Inferior parietal cortex (tissue), 1 donor: ENCODE results near the gene NEMF.
A peak's percentile ranks its signal among the peaks of the same experiment; 100 is the strongest.
"Not testable (repeated sequence)": the region's sequence is repeated elsewhere in the genome, so short reads cannot be mapped to it uniquely, and the experiment has no call there.

ENCODE experiments used
- DNase-seq: peaks from one replicate; pipeline ENCODE4 v3.0.0-alpha.2; 2016; ENCODE audit errors: extremely low spot score

Gene NEMF

DNA sequence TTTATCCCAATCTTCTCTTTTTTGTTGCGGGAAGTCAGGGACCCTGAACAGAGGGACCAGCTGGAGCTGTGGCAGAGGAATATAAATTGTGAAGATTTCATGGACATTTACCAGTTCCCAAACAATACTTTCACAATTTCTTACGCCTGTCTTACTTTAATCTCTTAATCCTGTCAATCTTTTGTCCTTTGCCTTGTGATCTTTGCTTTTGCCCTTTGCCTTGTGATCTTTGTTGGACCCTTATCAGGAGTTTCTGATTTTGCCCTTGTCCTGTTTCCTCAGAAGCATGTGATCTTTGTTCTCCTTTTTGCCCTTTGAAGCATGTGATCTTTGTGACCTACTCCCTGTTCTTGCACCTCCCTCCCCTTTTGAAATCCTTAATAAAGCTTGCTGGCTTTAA is 36.5 kb downstream of the NEMF start:
- DNase-seq, result not testable (repeated sequence)

DNA sequence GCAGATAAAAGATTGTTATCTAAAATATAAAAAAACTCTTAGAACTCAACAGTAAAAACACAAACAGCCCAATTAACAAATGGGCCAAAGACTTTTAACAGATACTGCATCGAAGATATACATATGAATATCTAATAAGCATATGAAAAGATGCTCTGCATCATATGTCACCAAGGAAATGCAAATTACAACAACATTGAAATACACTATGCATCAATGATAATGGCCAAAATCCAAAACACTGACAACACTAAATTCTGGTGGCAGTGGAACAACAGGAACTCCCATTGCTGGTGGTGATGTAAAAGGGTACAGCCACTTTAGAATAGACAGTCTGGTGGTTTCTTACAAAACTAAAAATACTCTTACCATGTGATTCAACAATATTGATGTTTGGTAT is 43.8 kb downstream of the NEMF start:
- DNase-seq, result no peak

DNA sequence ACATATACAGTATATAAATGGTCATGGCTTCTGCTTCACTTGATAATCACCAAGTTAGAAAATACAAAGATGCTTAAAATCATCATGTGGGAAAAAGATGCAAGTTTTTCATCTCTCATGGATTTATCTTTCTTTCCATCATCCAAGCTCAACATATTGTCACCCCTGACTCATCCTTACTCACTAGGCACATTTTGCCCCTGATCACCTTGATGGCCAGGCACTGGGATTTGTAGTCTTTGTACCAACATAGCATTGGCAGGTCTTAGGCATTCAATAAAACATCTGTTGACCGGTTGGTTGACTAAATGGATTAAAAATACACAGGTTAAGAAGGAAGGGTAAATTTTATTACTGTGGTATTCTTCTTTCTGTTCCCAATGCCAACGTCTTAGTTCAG is 56.6 kb downstream of the NEMF start:
- no peak for DNase-seq

DNA sequence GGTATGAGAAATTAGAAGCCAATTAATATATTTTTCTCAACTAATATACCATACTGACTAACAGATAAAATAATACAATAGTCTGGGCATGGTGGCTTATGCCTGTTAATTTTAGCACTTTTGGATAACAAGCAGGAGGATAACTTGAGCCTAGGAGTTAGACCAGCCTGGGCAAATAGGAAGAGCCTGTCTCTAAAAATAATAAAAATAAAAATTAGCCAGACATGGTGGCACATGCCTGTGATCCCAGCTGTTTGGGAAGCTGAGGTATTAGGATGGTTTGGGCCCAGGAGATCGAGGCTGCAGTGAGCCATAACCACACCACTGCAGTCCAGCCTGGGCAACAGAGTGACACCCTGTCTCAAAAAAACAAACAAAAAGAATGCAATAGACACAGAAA is 60.0 kb downstream of the NEMF start:
- DNase-seq, result no peak

DNA sequence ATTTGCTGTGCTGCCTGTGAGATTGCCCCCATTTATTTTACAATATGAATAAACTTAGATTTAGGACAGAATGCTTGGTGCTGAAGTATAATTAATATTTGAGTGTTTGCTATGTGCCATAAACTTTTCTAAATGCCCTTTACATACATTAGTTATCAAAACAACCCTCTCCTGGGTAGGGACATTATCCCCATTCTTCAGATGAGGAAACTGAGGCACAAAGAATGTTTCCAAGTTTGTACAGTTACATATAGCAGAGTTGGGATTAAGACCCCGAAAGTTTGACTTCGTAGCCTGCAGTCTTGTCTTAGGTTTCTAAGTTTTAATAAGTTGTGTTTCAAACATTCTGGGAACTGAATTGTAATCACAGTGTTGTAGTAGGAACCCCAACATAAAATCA is 66.3 kb downstream of the NEMF start:
- DNase-seq, result no peak

DNA sequence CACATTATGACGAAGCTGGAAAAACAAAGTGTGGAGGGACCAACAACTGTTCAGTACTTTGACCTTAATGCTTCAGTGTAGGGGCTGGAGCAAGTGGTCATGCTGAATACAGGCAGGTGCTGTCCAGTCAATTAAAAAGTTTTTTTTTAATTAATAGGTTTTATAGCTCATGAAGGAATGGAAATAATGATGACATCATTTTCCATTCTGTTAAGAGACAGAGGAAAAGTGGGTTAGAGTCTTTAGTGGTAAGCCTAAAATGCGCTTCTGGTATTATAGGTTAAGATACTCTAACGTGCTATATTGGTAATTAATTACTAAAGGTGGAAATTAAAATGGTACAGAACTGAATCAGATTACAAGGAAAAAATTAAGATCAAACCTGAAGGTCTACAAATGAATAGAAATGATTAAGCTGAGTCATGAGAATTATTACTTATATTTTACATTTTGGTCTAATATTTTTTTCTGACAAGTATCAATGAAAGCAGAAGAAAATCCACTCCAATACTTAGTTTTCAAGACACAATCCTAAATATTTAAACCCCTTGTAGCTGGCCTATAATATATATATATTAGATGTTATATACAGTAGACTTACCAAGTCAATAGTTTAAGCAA is 69.1 kb downstream of the NEMF start:
- no peak for DNase-seq

DNA sequence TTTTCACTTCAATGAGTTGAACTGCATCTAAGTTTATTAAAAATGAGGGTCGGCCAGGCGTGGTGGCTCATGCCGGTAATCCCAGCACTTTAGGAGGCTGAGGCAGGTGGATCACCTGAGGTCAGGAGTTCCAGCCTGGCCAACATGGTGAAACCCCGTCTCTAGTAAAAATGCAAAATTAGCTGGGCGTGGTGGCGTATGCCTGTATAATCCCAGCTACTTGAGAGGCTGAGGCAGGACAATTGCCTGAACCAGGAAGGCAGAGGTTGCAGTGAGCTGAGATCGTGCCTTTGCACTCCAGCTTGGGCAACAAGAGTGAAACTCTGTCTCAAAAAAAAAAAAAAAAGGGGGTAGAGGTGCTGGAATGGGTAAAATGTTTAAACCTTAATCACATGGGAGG is 71.5 kb downstream of the NEMF start:
- not testable (repeated sequence) for DNase-seq

- DNase-seq, result no peak
Measured at GRCh38 chr14:49778421-49778820, 74.2 kb downstream of the NEMF start.

- no peak for DNase-seq
Measured at GRCh38 chr14:49774106-49774505, 78.5 kb downstream of the NEMF start.

DNA sequence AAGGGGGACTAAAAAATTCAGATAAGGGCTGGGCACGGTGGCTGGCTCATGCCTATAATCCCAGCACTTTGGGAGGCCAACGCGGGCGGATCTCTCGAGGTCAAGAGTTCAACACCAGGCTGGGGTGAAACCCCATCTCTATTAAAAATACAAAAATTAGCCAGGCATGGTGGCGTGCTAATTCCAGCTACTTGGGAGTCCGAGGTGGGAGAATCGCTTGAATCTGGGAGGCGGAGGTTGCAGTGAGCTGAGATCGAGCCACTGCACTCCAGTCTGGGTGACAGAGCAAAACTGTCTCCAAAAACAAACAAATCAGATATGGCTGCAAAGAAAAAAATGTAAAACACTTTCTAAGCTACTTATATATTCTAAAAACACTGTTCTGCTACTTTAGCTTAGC is 80.9 kb downstream of the NEMF start:
- not testable (repeated sequence) for DNase-seq

- no peak for DNase-seq
Measured at GRCh38 chr14:49770212-49770817, 82.3 kb downstream of the NEMF start.

DNA sequence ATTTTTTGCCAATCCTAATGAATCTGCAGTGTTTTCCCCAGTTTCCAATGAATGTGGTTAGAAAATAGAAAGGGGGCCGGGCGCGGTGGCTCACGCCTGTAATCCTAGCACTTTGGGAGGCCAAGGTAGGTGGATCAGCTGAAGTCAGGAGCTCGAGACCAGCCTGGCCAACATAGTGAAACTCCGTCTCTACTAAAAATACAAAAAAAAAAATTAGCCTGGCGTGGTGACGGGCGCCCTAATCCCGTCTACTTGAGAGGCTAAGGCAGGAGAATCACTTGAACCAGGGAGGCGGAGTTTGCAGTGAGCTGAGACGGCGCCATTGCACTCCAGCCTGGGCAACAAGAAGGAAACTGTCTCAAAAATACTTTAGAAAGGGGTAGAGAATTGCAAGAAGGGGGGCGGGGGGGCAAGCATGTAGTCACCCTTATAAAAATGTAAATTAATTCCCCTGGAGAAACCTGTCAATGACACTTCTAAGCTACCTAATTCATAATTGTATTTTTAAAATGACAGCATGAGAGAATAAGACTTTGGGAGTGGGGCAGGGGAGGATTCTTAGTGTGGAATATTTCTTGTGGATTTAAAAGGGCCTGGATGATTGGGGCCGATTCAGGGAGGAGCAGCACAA is 82.9 kb downstream of the NEMF start:
- DNase-seq, result no peak

- DNase-seq, result no peak
Measured at GRCh38 chr14:49769171-49769570, 83.4 kb downstream of the NEMF start.

GRCh38 chr14:49768301-49769121 is 84.1 kb downstream of the NEMF start:
- DNase-seq, result peak; percentile 39

DNA sequence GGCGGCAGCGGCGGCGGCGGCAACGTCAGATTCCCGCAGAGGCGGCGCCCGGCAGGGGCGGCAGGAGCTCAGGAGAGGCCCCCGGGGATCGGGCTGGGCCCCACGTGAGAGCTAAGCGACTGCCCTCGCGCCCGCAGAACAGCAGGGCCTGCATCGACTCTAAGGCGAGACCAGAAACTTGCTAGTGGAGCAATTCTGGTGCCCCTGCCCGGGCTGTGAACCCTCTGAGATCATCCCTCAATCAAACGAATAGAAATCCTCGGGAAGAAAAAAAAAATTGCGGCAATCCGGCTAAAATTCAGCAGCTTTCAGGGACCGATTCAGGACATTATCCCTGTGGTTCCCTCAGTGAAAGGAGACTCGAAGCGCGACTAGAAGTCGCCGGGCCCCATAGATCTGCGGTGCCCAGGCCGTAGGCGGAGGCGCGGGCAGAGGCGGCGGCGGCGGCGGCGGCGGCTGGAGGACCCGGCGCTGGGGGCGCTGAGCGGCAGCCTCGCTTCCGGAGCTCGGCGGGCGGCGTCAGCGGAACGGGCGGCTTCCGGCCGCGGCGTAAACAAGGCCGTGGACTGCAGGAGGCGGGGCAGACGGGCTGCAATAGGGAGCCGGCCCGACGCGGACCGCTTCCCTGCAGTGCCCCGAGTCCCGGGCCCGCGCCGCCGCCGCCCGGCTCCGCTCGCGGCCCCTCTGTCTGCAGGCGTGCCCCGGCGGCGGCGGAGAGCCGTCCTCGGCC is 84.9 kb downstream of the NEMF start, which contains the start of gene KLHDC2:
TSS of gene KLHDC2 (plus strand) at position 583 of the 730 bp plus-strand sequence. CDS start 316 bp downstream, outside the sequence.
- peak; percentile 80 for DNase-seq

- no peak for DNase-seq
Measured at GRCh38 chr14:49767270-49767570, 85.4 kb downstream of the NEMF start.

DNA sequence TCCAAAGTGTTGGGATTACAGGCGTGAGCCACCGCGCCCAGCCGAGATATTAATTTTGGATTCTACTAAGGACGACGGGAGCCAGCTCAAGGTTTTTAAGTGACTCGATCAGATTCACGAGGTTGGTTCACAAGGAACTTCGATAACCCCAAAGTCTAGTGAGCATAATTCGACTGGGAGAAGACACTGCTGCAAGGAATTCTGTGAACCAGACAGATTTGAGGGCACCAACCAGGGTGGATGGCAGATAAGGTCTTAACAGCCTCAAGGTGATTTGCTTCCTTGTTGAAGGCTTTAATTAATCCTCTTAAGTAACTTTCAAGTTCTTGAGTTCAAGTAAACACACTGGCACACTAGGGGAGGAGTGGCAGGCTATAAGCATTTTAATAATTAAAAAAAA is 85.7 kb downstream of the NEMF start:
- DNase-seq, result peak; percentile 12

DNA sequence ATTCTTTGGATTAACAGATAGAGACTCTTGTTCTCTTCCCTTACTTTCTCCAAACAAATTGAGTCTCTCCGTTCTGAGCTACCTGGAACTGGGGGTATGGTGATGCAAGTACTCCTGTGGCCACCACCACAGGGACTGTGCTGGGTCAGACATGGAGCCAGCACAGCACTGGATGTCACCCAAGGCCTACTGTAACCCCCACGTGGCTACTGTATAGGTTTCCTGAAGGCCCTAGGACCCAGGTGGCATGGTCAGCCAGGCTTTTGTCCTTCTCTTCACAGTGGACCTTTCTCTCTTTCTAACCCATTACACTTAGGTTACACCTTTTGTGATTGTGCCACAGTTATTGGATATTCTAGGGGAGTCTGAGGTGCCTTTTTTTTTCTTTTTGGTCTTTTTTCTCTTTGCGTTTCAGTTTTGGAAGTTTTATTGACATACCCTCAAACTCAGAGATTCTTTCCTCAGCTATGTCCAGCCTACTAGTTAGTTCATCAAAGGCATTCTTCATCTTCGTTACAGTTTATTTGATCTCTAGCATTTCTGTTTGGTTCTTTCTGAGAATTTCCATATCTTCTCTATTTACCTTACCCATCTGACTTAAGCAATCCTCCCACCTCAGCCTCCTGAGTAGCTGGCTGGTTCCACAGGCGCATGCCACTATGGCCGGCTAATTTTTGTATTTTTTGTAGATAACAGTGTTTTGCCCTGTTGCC is 90.6 kb downstream of the NEMF start:
- DNase-seq, result no peak

DNA sequence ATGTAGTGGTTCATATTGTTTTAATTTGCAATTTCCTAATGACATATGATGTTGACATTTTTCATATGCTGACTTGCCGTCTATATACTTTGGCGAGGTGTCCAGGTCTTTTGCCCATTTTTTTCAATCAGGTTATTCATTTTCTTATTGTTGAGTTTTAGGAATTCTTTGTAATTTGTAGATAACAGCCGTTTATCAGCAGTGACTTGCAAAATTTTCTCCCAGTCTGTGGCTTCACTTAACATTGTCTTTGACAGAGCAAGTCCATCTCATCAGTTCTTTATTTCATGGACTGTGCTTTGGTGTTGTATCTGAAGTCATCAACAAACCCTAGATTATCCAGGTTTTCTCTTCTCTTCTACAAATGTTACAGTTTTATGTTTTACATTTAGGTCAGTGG is 97.2 kb downstream of the NEMF start:
- DNase-seq, result no peak

- no peak for DNase-seq
Measured at GRCh38 chr14:49754570-49755097, 98.0 kb downstream of the NEMF start.

DNA sequence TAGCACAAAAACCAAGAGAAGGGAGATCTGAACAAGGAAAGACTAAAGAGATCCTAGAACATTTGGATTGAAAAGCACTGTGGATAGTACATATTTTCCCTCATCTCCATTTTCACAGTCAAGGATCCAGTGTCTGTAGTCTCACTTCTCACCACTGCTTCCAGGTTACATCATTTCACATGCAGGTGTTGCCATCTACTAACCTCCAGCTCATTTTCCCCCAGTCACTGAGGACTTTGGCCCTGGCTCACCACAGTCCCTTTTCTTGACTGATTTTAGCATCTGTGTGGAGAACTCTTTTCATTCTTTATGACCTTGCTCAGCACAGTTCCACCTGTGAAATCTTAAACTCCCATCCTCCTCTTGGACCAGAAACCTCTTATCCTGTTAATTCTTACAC is 106.1 kb downstream of the NEMF start:
- not testable (repeated sequence) for DNase-seq
